IPS-20b (cell line): ENCODE data around the gene AQP12B.

ENCODE experiments used
- H3K27ac ChIP-seq: one replicate; pipeline ENCODE4 v1.5.1; 2013; ENCODE audit warnings: low read length
- H3K27me3 ChIP-seq: 2 replicates; pipeline ENCODE4 v1.6.1; 2013; ENCODE audit warnings: mild to moderate bottlenecking, low read length, inconsistent platforms; ENCODE audit not compliant: insufficient read depth
- H3K36me3 ChIP-seq: 2 replicates; pipeline ENCODE4 v1.6.1; 2013; ENCODE audit warnings: low read depth, mild to moderate bottlenecking, inconsistent platforms, low read length, moderate library complexity; ENCODE audit not compliant: insufficient read depth
- H3K4me1 ChIP-seq: 2 replicates; pipeline ENCODE4 v1.6.1; 2013; ENCODE audit warnings: mild to moderate bottlenecking, control low read depth, inconsistent platforms, low read length, moderate library complexity; ENCODE audit not compliant: insufficient read depth
- H3K4me3 ChIP-seq: 2 replicates; pipeline ENCODE4 v1.5.1; 2013; ENCODE audit warnings: mild to moderate bottlenecking, low read length, inconsistent platforms
- H3K9ac ChIP-seq: 2 replicates; pipeline ENCODE4 v1.6.1; 2013; ENCODE audit warnings: low read depth, mild to moderate bottlenecking, inconsistent platforms, low read length, moderate library complexity
- H3K9me3 ChIP-seq: 2 replicates; pipeline ENCODE4 v1.6.1; 2013; ENCODE audit warnings: mild to moderate bottlenecking, low read depth, low read length, inconsistent platforms; ENCODE audit not compliant: insufficient read depth

AQP12B gene

GRCh38 chr2:240631548-240632305 is 51.0 kb downstream of the AQP12B start:
- Histone ChIP-seq H3K4me3 (no peak overlapping the region), H3K4me1 (no peaks in the 10 kb centered on the region), H3K9ac (no peak overlapping the region), H3K36me3 (no peaks in the 10 kb centered on the region), H3K27me3 (no peaks in the 10 kb centered on the region), H3K9me3 (peaks cover 37% of the 10 kb centered on the region), H3K27ac (no peak overlapping the region)

GRCh38 chr2:240630771-240631547 is 51.7 kb downstream of the AQP12B start:
- peaks cover 37% of the 10 kb centered on the region for H3K9me3 ChIP-seq
- no peaks in the 10 kb centered on the region for H3K36me3 ChIP-seq
- no peaks in the 10 kb centered on the region for H3K27me3 ChIP-seq
- no peaks in the 10 kb centered on the region for H3K4me1 ChIP-seq
- H3K27ac ChIP-seq: no peak overlapping the region
- H3K9ac ChIP-seq: no peak overlapping the region
- no peak overlapping the region for H3K4me3 ChIP-seq

- Histone ChIP-seq H3K27me3 (no peaks in the 10 kb centered on the region), H3K27ac (no peak overlapping the region), H3K9me3 (peaks cover 30% of the 10 kb centered on the region), H3K9ac (no peak overlapping the region), H3K4me3 (no peak overlapping the region), H3K4me1 (no peaks in the 10 kb centered on the region), H3K36me3 (no peaks in the 10 kb centered on the region)
These were observed 52.5 kb downstream of the AQP12B start for GRCh38 chr2:240629968-240630770.

GRCh38 chr2:240629619-240629967 is 53.1 kb downstream of the AQP12B start:
- no peak overlapping the region for H3K9ac ChIP-seq
- H3K9me3 ChIP-seq: peaks cover 24% of the 10 kb centered on the region
- no peaks in the 10 kb centered on the region for H3K4me1 ChIP-seq
- H3K27me3 ChIP-seq: no peaks in the 10 kb centered on the region
- no peak overlapping the region for H3K27ac ChIP-seq
- H3K36me3 ChIP-seq: no peaks in the 10 kb centered on the region
- no peak overlapping the region for H3K4me3 ChIP-seq

GRCh38 chr2:240628808-240629618 is 53.7 kb downstream of the AQP12B start:
- Histone ChIP-seq H3K9ac (no peak overlapping the region), H3K27ac (no peak overlapping the region), H3K4me3 (no peak overlapping the region), H3K36me3 (no peaks in the 10 kb centered on the region), H3K4me1 (no peaks in the 10 kb centered on the region), H3K9me3 (peaks cover 18% of the 10 kb centered on the region), H3K27me3 (no peaks in the 10 kb centered on the region)

- Histone ChIP-seq H3K27me3 (no peaks in the 10 kb centered on the region), H3K36me3 (no peaks in the 10 kb centered on the region), H3K27ac (no peak overlapping the region), H3K9me3 (peaks cover 13% of the 10 kb centered on the region), H3K4me1 (no peaks in the 10 kb centered on the region), H3K9ac (no peak overlapping the region), H3K4me3 (no peak overlapping the region)
These were observed 54.2 kb downstream of the AQP12B start for GRCh38 chr2:240628507-240628807.

GRCh38 chr2:240627736-240628506 is 54.8 kb downstream of the AQP12B start:
- no peaks in the 10 kb centered on the region for H3K27me3 ChIP-seq
- H3K9ac ChIP-seq: no peak overlapping the region
- no peak overlapping the region for H3K27ac ChIP-seq
- H3K9me3 ChIP-seq: peaks cover 7% of the 10 kb centered on the region
- no peaks in the 10 kb centered on the region for H3K36me3 ChIP-seq
- no peak overlapping the region for H3K4me3 ChIP-seq
- no peaks in the 10 kb centered on the region for H3K4me1 ChIP-seq

GRCh38 chr2:240626531-240627300 is 56.0 kb downstream of the AQP12B start:
- H3K9me3 ChIP-seq: no peaks in the 10 kb centered on the region
- no peak overlapping the region for H3K9ac ChIP-seq
- no peak overlapping the region for H3K4me3 ChIP-seq
- H3K27ac ChIP-seq: no peak overlapping the region
- no peaks in the 10 kb centered on the region for H3K36me3 ChIP-seq
- H3K27me3 ChIP-seq: no peaks in the 10 kb centered on the region
- no peaks in the 10 kb centered on the region for H3K4me1 ChIP-seq
